Adrenal gland (tissue), 12 donors: Measurements from ENCODE around the gene TSPAN15. TPM values are rescaled to one million over a fixed set of nuclear protein-coding genes. Genes with fewer than 3 reads are reported as not detected.

Source experiments
- DNase-seq, 7 donors: peaks; one replicate each; pipeline ENCODE4 v3.0.0-alpha.2; 2019 to 2020
- H3K27ac ChIP-seq, 5 donors: fragments of 200-600 bp; sonication (generic) in 4 of 5; 1 replicate in 3 of 5; 2 replicates in 2 of 5; pipeline versions ENCODE4 v1.5.1 to v1.8.0; 2016 to 2020; ENCODE audit warnings: mild to moderate bottlenecking in 1 of 5
- H3K27me3 ChIP-seq: fragments of 200-600 bp; 2 replicates; pipeline ENCODE4 v1.8.0; 2021
- H3K36me3 ChIP-seq, 2 donors: fragments of 200-600 bp; replicated peaks in 1 of 2; 1 replicate in 1 of 2; 2 replicates in 1 of 2; pipeline versions ENCODE4 v1.5.1 to v1.8.0; 2018 to 2022
- H3K4me1 ChIP-seq, 2 donors: fragments of 200-600 bp; replicated peaks in 1 of 2; 1 replicate in 1 of 2; 2 replicates in 1 of 2; pipeline versions ENCODE4 v1.5.1 to v1.8.0; 2018 to 2021
- H3K4me3 ChIP-seq, 4 donors: fragments of 200-600 bp; sonication (generic) in 3 of 4; one replicate each; pipeline ENCODE4 v1.5.1; 2016 to 2018
- H3K9me3 ChIP-seq, 3 donors: fragments of 200-600 bp; sonication (generic) in 1 of 3; replicated peaks in 1 of 3; 1 replicate in 2 of 3; 2 replicates in 1 of 3; pipeline versions ENCODE4 v1.5.1 to v1.8.0; 2016 to 2021
- POLR2A ChIP-seq, 2 donors: fragments of 450-650 bp; IDR thresholded peaks; one replicate each; pipeline ENCODE4 v1.6.1; 2017; ENCODE audit warnings: antibody characterized with exemption in 2 of 2, mild to moderate bottlenecking in 2 of 2, moderate library complexity in 1 of 2
- WGBS, 4 donors: extraction: QIAGEN DNeasy Blood & Tissue Kit in 2 of 4; methylation state at CpG; one replicate each; pipeline versions ENCODE4 v1.1.5 to v1.1.7; 2013 to 2017; 5-methylcytosine and 5-hydroxymethylcytosine counted together
- intact Hi-C, 2 donors: fragments of 100-400 bp; cut with DNase I; formaldehyde crosslinking; loops; one replicate each; pipeline versions ENCODE4 v1.14.1 to v1.15.0; 2022 to 2023
- polyA plus RNA-seq, 3 donors: library from polyadenylated mRNA; stranded (reverse); fragments of 200-250 nt in 2 of 3; fragments of 350-450 nt in 1 of 3; fragmentation: Illumina TruSeq in 1 of 3; extraction: RNeasy Lipid Tissue Mini Kit (QIAGEN cat#74804) in 1 of 3; gene quantifications; one replicate each; pipeline ENCODE4 v1.2.3, GENCODE V29; 2013 to 2014
- total RNA-seq, 9 donors: library from RNA; depleted of rRNA in 4 of 9; stranded (reverse); fragments of >200 nt in 4 of 9; fragments of 120-200 nt in 1 of 9; fragmentation: NEBNext Ultra II Directional in 1 of 9; extraction: Animal tissue kit (Norgen Biotek cat#: 25700) in 1 of 9; gene quantifications; one replicate each; pipeline versions ENCODE4 v1.1.0 to v1.2.4, GENCODE V29; 2013 to 2023
- TF ChIP-seq, protein P1 (sequence below), 6 experiments: fragments of 450-650 bp in 4 of 6; fragments of 200-600 bp in 2 of 6; sonication (generic) in 1 of 6; IDR thresholded peaks; 1 replicate in 5 of 6; 2 replicates in 1 of 6; pipeline versions ENCODE4 v1.5.1 to v1.8.0; 2016 to 2021; ENCODE audit warnings: antibody characterized with exemption in 6 of 6, mild to moderate bottlenecking in 2 of 6, moderate library complexity in 1 of 6
- donor health status: healthy with polysubstance abuse.
- donor health status: Bipolar disorder and iron deficiency.
- donor health status: DM: yes; HTN: yes; CAD: no.
- donor health status: DM: no; HTN: no; CAD: no.
- donor health status: DM: no; HTN: no; CAD: no.
- donor health status: DM: yes; HTN: yes; CAD: no.

The TSPAN15 gene
- total and polyA plus RNA-seq, 12 donors: 5.6 to 14.8 (median 10.8) TPM

DNA sequence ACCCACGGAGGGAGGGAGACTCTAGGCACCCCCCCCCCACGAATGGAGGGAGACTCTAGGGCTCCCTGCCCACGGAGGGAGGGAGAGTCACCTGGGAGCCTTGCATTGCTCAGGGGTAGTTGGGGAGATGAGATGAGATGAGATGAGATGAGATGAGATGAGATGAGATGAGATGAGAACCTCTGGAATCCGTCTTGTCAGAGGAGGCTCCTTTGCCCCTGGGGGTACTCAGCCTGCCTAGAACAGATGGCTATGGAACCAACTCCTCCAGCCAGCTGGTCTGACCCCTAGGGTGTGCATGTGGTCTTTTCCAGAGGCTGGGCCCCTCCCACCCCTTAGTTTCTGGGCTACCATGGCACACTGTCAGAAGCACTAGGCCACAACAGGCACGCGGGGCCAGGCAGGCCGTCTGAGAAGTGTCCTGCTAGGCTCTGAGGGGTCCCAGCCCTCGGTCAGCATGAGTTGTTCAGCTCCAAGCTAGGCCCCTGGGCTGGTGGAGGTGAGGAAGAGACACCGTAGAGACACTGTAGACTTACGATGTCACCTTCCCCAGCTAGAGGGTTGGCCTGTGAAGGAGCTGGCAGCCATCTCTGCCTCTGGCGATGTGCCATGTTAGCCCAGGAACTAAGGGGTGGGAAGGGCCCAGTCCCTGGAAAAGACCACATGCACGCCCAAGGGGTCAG is 8.8 kb downstream of the TSPAN15 start:
- Histone ChIP-seq H3K27ac (peak overlapping the region in 2 of 5 donors; percentile 26 to 78), H3K4me3 (no peak overlapping the region), H3K27me3 (no peaks in the 10 kb centered on the region), H3K9me3 (no peaks in the 10 kb centered on the region), H3K4me1 (peaks cover 11 to 27% of the 10 kb centered on the region in 2 donors), H3K36me3 (no peaks in the 10 kb centered on the region)
- intact Hi-C loops: no loop called here
- WGBS, 4 donors: 89 to 94% (median 90%) methylated on average over 7 to 12 of the region's 12 CpGs
- TF ChIP-seq POLR2A (IDR thresholded peaks at IDR 0.05): no peak
- DNase-seq: no peak

DNA sequence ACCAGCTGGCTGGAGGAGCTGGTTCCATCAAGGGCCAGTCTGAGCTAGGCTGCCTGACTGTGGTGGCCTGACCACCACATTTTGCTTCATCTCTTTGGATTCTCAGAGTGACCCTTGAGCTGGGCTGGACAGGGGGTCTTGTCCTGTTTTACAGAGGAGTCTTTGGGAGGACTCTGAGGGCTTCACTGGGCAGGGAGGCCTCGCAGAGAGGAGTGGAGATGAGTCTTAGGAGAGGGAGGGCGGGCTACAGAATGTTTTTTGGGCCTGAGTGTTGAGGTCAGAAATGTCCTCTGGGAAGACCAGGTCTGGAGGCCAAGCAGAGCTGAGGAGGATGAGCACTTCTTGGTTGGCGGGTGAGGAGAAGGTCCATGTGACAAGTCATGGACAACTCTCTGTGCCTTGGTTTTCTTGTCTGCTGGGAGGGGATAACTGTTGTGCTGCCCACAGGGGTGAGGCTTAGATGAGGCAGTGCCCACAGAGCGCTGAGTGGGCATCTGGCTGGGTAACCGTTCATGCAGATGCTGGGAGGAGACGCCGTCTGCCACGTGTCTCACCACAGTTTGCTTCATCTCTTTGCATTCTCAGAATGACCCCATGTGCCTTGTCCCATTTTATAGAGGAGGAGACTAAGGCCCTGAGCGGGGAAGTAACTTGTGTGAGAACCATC is 9.4 kb downstream of the TSPAN15 start:
- no peak overlapping the region for H3K4me3 ChIP-seq
- intact Hi-C loops: no loop called here
- no peaks in the 10 kb centered on the region for H3K36me3 ChIP-seq
- peaks cover 11 to 30% of the 10 kb centered on the region in 2 donors for H3K4me1 ChIP-seq
- WGBS, 4 donors: 82 to 92% (median 87%) methylated on average over 9 of the region's 9 CpGs
- no peak for TF ChIP-seq POLR2A (IDR thresholded peaks at IDR 0.05)
- TF ChIP-seq, protein P1, sequence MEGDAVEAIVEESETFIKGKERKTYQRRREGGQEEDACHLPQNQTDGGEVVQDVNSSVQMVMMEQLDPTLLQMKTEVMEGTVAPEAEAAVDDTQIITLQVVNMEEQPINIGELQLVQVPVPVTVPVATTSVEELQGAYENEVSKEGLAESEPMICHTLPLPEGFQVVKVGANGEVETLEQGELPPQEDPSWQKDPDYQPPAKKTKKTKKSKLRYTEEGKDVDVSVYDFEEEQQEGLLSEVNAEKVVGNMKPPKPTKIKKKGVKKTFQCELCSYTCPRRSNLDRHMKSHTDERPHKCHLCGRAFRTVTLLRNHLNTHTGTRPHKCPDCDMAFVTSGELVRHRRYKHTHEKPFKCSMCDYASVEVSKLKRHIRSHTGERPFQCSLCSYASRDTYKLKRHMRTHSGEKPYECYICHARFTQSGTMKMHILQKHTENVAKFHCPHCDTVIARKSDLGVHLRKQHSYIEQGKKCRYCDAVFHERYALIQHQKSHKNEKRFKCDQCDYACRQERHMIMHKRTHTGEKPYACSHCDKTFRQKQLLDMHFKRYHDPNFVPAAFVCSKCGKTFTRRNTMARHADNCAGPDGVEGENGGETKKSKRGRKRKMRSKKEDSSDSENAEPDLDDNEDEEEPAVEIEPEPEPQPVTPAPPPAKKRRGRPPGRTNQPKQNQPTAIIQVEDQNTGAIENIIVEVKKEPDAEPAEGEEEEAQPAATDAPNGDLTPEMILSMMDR (IDR thresholded peaks at IDR 0.05): no peak
- no peaks in the 10 kb centered on the region for H3K27me3 ChIP-seq
- DNase-seq: no peak
- peak overlapping the region in 2 of 5 donors; percentile 26 to 78 for H3K27ac ChIP-seq
- H3K9me3 ChIP-seq: no peaks in the 10 kb centered on the region

DNA sequence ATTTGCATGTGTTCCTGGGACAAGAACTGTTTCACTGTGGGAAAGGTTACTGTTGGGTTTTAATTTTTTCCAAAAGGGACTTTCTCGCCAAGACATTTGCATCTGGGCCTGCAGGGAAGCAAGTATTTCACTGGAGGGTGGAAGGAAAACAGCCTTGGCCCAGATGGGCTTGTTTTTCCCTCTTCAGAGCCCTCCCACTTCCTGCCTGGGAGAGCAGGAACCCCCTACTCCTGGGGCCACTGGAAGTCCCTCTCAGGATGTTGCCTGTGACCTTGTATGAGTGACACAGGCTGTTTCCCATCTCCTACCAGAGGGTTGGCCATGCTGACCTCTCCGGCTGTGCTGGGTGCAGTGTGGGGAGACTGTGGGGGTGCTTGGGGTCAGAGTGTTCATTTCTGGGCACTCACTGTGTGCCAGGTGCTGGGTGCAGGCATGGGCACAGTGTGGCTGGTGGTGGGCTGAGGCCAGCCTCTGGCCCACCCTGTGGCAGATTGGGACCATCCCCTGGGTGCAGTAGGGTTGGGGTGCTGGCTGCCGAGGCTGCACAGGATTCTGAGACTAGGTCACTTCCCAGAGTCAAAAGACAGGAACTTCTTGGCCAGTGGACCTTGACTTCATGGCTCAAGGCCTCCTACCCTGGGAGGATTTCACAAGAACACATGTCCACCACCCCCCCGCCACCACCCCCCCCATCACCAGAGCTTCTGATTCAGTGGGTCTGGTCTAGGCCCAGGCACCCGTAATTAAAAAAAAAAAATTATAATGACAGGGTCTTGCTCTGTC is 10.2 kb downstream of the TSPAN15 start:
- Histone ChIP-seq H3K4me3 (no peak overlapping the region), H3K27ac (peak overlapping the region in 2 of 5 donors; percentile 47 to 78), H3K27me3 (no peaks in the 10 kb centered on the region), H3K36me3 (no peaks in the 10 kb centered on the region), H3K9me3 (no peaks in the 10 kb centered on the region), H3K4me1 (peaks cover 11 to 30% of the 10 kb centered on the region in 2 donors)
- TF ChIP-seq, protein P1 (IDR thresholded peaks at IDR 0.05): no peak
- TF ChIP-seq POLR2A (IDR thresholded peaks at IDR 0.05): no peak
- intact Hi-C loops: no loop called here
- no peak for DNase-seq
- WGBS, 4 donors: 50 to 63% (median 55%) methylated on average over 4 to 5 of the region's 5 CpGs

DNA sequence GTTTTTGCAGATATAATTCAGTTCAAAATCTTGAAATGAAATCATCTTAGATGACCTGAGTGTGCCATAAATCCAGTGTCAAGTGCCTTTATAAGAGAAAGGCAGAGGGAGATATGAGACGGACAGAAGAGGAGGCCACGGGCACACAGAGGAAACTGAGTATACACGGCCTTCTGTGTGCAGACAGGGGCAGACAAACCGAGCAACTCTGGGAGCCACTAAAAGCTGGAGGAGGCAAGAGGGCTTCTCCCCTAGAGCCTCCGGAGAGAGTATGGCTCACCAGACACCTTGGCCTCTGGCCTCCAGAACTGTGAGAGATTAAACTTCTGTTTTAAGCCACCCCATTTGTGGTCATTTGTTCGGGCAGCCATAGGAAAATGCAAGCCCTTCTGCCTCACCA is 12.6 kb downstream of the TSPAN15 start:
- no peak for TF ChIP-seq POLR2A (IDR thresholded peaks at IDR 0.05)
- TF ChIP-seq, protein P1 (IDR thresholded peaks at IDR 0.05): no peak
- H3K36me3 ChIP-seq: no peaks in the 10 kb centered on the region
- no peak for DNase-seq
- H3K4me3 ChIP-seq: no peak overlapping the region
- H3K4me1 ChIP-seq: peaks cover 5 to 30% of the 10 kb centered on the region in 2 donors
- intact Hi-C loops: no loop called here
- WGBS, 4 donors: 80 to 96% (median 83%) methylated on average over 6 of the region's 6 CpGs
- no peaks in the 10 kb centered on the region for H3K27me3 ChIP-seq
- no peaks in the 10 kb centered on the region for H3K9me3 ChIP-seq
- peak overlapping the region in 2 of 5 donors; percentile 45 to 69 for H3K27ac ChIP-seq
